ENCODE data around the gene RPL9. TPM values are rescaled to one million over a fixed set of nuclear protein-coding genes. Genes with fewer than 3 reads are reported as not detected.

The RPL9 gene
- total and polyA plus RNA-seq, 2 of the 13 experiments (the other 11 are each of a cell fraction or from before 2014, with no cell fraction given), result 993 to 2,148 TPM

GRCh38 chr4:39469429-39470077 is 10.8 kb upstream of the RPL9 start (continued):
- TF ChIP-seq ZHX1 (CRISPR knock-in tag; IDR thresholded peaks at IDR 0.05; ENCODE audit: low read depth), result no peak
- no peak for TF ChIP-seq MBNL3 (CRISPR knock-in tag; conservative IDR thresholded peaks at IDR 0.05)
- no peak for TF ChIP-seq MYC (CRISPR knock-in tag; IDR thresholded peaks at IDR 0.05; ENCODE audit: borderline replicate concordance)
- 0 out of 2 replicates have a peak, but pooled peaks have one; percentile 52 for TF ChIP-seq MXD4 (CRISPR knock-in tag; IDR thresholded peaks at IDR 0.05)
- no peak for TF ChIP-seq BRF2 (CRISPR knock-in tag; IDR thresholded peaks at IDR 0.05)
- no peak for TF ChIP-seq ZMAT3 (CRISPR knock-in tag; conservative IDR thresholded peaks at IDR 0.05)
- no peak for TF ChIP-seq ZNF761 (CRISPR knock-in tag; conservative IDR thresholded peaks at IDR 0.05)
- TF ChIP-seq ZNF326 (CRISPR knock-in tag; IDR thresholded peaks at IDR 0.05; ENCODE audit: borderline replicate concordance), result no peak
- TF ChIP-seq HOXA9 (CRISPR knock-in tag; IDR thresholded peaks at IDR 0.05; ENCODE audit: borderline replicate concordance), result no peak
- TF ChIP-seq SIN3B (IDR thresholded peaks at IDR 0.05; ENCODE audit: low read length), result no peak
- TF ChIP-seq ZNF503 (CRISPR knock-in tag; IDR thresholded peaks at IDR 0.05), result no peak
- no peak for TF ChIP-seq ZNF740 (CRISPR knock-in tag; IDR thresholded peaks at IDR 0.05)
- TF ChIP-seq ZNF496 (CRISPR knock-in tag; IDR thresholded peaks at IDR 0.05; ENCODE audit: insufficient replicate concordance), result no peak
- TF ChIP-seq ZNF260 (CRISPR knock-in tag; IDR thresholded peaks at IDR 0.05; ENCODE audit: borderline replicate concordance, low read depth), result no peak
- no peak for TF ChIP-seq ZNF572 (CRISPR knock-in tag; IDR thresholded peaks at IDR 0.05)
- TF ChIP-seq SMC3 (IDR thresholded peaks at IDR 0.05; ENCODE audit: low read length), result peak; percentile 93
- no peak for TF ChIP-seq CENPX (CRISPR knock-in tag; IDR thresholded peaks at IDR 0.05)
- no peak for TF ChIP-seq AKNA (CRISPR knock-in tag; IDR thresholded peaks at IDR 0.05; ENCODE audit: borderline replicate concordance)
- TF ChIP-seq ZNF619 (CRISPR knock-in tag; IDR thresholded peaks at IDR 0.05), result no peak

All from HepG2 (cell line).